GM18520 (cell line): Measurements from ENCODE around the gene ACTG1.

Experiments
- ATAC-seq: cut with Tn5 transposase; IDR thresholded peaks from one replicate; pipeline ENCODE4 v1.9.1; 2021; ENCODE audit not compliant: unreplicated experiment

The ACTG1 gene

GRCh38 chr17:81499601-81499970 lies 13.0 kb downstream of the ACTG1 start:
- no peak for ATAC-seq

- ATAC-seq, result no peak
Measured at GRCh38 chr17:81498953-81499600, 13.5 kb downstream of the ACTG1 start.

GRCh38 chr17:81494626-81495377 lies 17.8 kb downstream of the ACTG1 start:
- ATAC-seq, result no peak

GRCh38 chr17:81493198-81494038 lies 19.2 kb downstream of the ACTG1 start:
- ATAC-seq, result no peak

GRCh38 chr17:81492706-81493105 lies 19.9 kb downstream of the ACTG1 start:
- ATAC-seq, result no peak

GRCh38 chr17:81492202-81492601 lies 20.4 kb downstream of the ACTG1 start:
- ATAC-seq, result no peak

- ATAC-seq, result no peak
Measured at GRCh38 chr17:81491761-81492160, 20.8 kb downstream of the ACTG1 start.

- ATAC-seq, result no peak
Measured at GRCh38 chr17:81491181-81491581, 21.4 kb downstream of the ACTG1 start.

GRCh38 chr17:81489998-81490992 lies 22.3 kb downstream of the ACTG1 start:
- ATAC-seq, result no peak

- ATAC-seq, result no peak
Measured at GRCh38 chr17:81489012-81489997, 23.3 kb downstream of the ACTG1 start.

- no peak for ATAC-seq
Measured at GRCh38 chr17:81488276-81488860, 24.2 kb downstream of the ACTG1 start.

- no peak for ATAC-seq
Measured at GRCh38 chr17:81487487-81488275, 24.9 kb downstream of the ACTG1 start.

- no peak for ATAC-seq
Measured at GRCh38 chr17:81487089-81487486, 25.5 kb downstream of the ACTG1 start.

GRCh38 chr17:81486199-81486810 lies 26.3 kb downstream of the ACTG1 start:
- no peak for ATAC-seq

GRCh38 chr17:81484195-81484979 lies 28.2 kb downstream of the ACTG1 start:
- peak; percentile 61 for ATAC-seq

- ATAC-seq, result no peak
Measured at GRCh38 chr17:81483862-81484194, 28.8 kb downstream of the ACTG1 start.
